ENCODE measurements around the gene PNMA8B.

PNMA8B gene, protein sequence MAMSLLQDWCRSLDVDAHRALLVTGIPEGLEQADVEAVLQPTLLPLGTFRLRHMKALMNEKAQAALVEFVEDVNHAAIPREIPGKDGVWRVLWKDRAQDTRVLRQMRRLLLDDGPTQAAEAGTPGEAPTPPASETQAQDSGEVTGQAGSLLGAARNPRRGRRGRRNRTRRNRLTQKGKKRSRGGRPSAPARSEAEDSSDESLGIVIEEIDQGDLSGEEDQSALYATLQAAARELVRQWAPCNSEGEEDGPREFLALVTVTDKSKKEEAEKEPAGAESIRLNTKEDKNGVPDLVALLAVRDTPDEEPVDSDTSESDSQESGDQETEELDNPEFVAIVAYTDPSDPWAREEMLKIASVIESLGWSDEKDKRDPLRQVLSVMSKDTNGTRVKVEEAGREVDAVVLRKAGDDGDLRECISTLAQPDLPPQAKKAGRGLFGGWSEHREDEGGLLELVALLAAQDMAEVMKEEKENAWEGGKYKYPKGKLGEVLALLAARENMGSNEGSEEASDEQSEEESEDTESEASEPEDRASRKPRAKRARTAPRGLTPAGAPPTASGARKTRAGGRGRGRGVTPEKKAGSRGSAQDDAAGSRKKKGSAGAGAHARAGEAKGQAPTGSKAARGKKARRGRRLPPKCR

GRCh38 chr19:46495786-46496099 lies at the start of gene PNMA8B:
PNMA8B (minus strand) TSS chr19:46495867; CDS start chr19:46495465, 402 bp downstream.
- Histone ChIP-seq H3K9me3 (ENCODE audit: low read length) (no peaks in the 10 kb centered on the region), H3K36me3 (ENCODE audit: insufficient read depth, low read length) (no peaks in the 10 kb centered on the region), H3K4me1 (ENCODE audit: insufficient read depth, low read length) (peaks cover 6% of the 10 kb centered on the region), H3K27me3 (ENCODE audit: control insufficient read depth in 1 of 2, insufficient read depth in 2 of 2, low read length in 2 of 2) (peaks cover 0 to 32% of the 10 kb centered on the region in 2 donors), H3K9ac (ENCODE audit: low read length) (no peak within 1 kb of the TSS), H3K27ac (ENCODE audit: low read depth, low read length) (no peak within 1 kb of the TSS), H3K4me3 (ENCODE audit: low read depth in 1 of 2, low read length in 2 of 2) (peak within 1 kb of the TSS; percentile 39 to 41)

GRCh38 chr19:46544651-46545050 lies 49.0 kb upstream of the PNMA8B start:
- H3K4me1 ChIP-seq (ENCODE audit: insufficient read depth, low read length): no peaks in the 10 kb centered on the region
- H3K27ac ChIP-seq (ENCODE audit: low read depth, low read length): no peak overlapping the region
- H3K27me3 ChIP-seq (ENCODE audit: control insufficient read depth in 1 of 2, insufficient read depth in 2 of 2, low read length in 2 of 2): no peaks in the 10 kb centered on the region
- no peaks in the 10 kb centered on the region for H3K9me3 ChIP-seq (ENCODE audit: low read length)
- H3K4me3 ChIP-seq (ENCODE audit: low read depth in 1 of 2, low read length in 2 of 2): no peak overlapping the region
- H3K36me3 ChIP-seq (ENCODE audit: insufficient read depth, low read length): no peaks in the 10 kb centered on the region
- no peak overlapping the region for H3K9ac ChIP-seq (ENCODE audit: low read length)

GRCh38 chr19:46542428-46543230 lies 47.0 kb upstream of the PNMA8B start:
- H3K36me3 ChIP-seq (ENCODE audit: insufficient read depth, low read length): no peaks in the 10 kb centered on the region
- H3K27ac ChIP-seq (ENCODE audit: low read depth, low read length): no peak overlapping the region
- no peak overlapping the region for H3K4me3 ChIP-seq (ENCODE audit: low read depth in 1 of 2, low read length in 2 of 2)
- no peaks in the 10 kb centered on the region for H3K9me3 ChIP-seq (ENCODE audit: low read length)
- no peaks in the 10 kb centered on the region for H3K4me1 ChIP-seq (ENCODE audit: insufficient read depth, low read length)
- H3K27me3 ChIP-seq (ENCODE audit: control insufficient read depth in 1 of 2, insufficient read depth in 2 of 2, low read length in 2 of 2): no peaks in the 10 kb centered on the region
- no peak overlapping the region for H3K9ac ChIP-seq (ENCODE audit: low read length)

GRCh38 chr19:46537136-46538097 lies 41.8 kb upstream of the PNMA8B start:
- no peak overlapping the region for H3K9ac ChIP-seq (ENCODE audit: low read length)
- no peak overlapping the region for H3K27ac ChIP-seq (ENCODE audit: low read depth, low read length)
- no peaks in the 10 kb centered on the region for H3K27me3 ChIP-seq (ENCODE audit: control insufficient read depth in 1 of 2, insufficient read depth in 2 of 2, low read length in 2 of 2)
- H3K9me3 ChIP-seq (ENCODE audit: low read length): no peaks in the 10 kb centered on the region
- H3K4me3 ChIP-seq (ENCODE audit: low read depth in 1 of 2, low read length in 2 of 2): no peak overlapping the region
- no peaks in the 10 kb centered on the region for H3K36me3 ChIP-seq (ENCODE audit: insufficient read depth, low read length)
- H3K4me1 ChIP-seq (ENCODE audit: insufficient read depth, low read length): no peaks in the 10 kb centered on the region

DNA sequence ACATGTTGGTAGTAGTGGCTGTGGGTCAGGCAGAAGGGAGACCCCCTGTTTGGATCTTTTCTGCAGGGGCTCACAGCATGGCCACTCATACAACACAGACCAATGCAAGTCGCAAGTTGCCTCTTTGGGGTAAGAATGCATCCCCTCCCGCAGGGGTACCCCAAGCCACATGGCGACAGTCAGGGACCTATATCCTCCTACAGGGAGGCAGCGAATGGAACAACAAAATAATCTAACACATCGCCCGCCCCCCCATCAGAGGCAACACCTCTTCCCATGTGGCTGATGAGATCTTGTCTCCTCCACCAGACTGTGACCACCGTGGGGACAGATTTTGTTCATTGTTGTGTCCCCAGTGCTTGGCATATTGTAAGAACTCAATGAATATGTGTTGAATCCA lies 40.7 kb upstream of the PNMA8B start:
- no peak overlapping the region for H3K4me3 ChIP-seq (ENCODE audit: low read depth in 1 of 2, low read length in 2 of 2)
- no peaks in the 10 kb centered on the region for H3K9me3 ChIP-seq (ENCODE audit: low read length)
- H3K4me1 ChIP-seq (ENCODE audit: insufficient read depth, low read length): no peaks in the 10 kb centered on the region
- H3K36me3 ChIP-seq (ENCODE audit: insufficient read depth, low read length): no peaks in the 10 kb centered on the region
- H3K9ac ChIP-seq (ENCODE audit: low read length): no peak overlapping the region
- no peaks in the 10 kb centered on the region for H3K27me3 ChIP-seq (ENCODE audit: control insufficient read depth in 1 of 2, insufficient read depth in 2 of 2, low read length in 2 of 2)
- no peak overlapping the region for H3K27ac ChIP-seq (ENCODE audit: low read depth, low read length)

DNA sequence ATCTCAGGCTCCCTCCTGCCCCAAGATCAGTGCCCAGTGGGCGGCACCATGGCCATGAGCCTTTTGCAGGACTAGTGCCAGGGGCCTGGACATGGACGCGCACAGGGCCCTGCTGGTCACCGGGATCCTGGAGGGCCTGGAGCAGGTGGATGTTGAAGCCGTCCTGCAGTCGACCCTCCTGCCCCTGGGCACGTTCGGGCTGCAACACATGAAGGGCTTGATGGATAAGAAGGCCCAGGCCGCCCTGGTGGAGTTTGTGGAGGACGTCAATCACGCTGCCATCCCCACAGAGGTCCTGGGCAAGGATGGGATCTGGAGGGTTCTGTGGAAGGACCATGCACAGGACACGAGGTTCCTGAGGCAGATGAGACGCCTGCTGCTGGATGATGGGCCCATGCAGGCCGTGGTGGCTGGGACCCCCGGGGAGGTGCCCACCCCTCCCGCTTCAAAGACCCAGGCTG lies 38.0 kb upstream of the PNMA8B start:
- Histone ChIP-seq H3K27ac (ENCODE audit: low read depth, low read length) (no peak overlapping the region), H3K9ac (ENCODE audit: low read length) (no peak overlapping the region)

GRCh38 chr19:46533078-46533620 lies 37.5 kb upstream of the PNMA8B start:
- Histone ChIP-seq H3K4me3 (ENCODE audit: low read depth in 1 of 2, low read length in 2 of 2) (no peak overlapping the region), H3K4me1 (ENCODE audit: insufficient read depth, low read length) (peaks cover 6% of the 10 kb centered on the region), H3K27ac (ENCODE audit: low read depth, low read length) (no peak overlapping the region), H3K9me3 (ENCODE audit: low read length) (no peaks in the 10 kb centered on the region), H3K36me3 (ENCODE audit: insufficient read depth, low read length) (no peaks in the 10 kb centered on the region), H3K27me3 (ENCODE audit: control insufficient read depth in 1 of 2, insufficient read depth in 2 of 2, low read length in 2 of 2) (peaks cover 7 to 14% of the 10 kb centered on the region in 2 donors), H3K9ac (ENCODE audit: low read length) (no peak overlapping the region)

More for the DNA sequence above, 38.0 kb upstream of the PNMA8B start:
- Histone ChIP-seq H3K36me3 (ENCODE audit: insufficient read depth, low read length) (no peaks in the 10 kb centered on the region), H3K9me3 (ENCODE audit: low read length) (no peaks in the 10 kb centered on the region), H3K4me3 (ENCODE audit: low read depth in 1 of 2, low read length in 2 of 2) (no peak overlapping the region), H3K4me1 (ENCODE audit: insufficient read depth, low read length) (peaks cover 6% of the 10 kb centered on the region), H3K27me3 (ENCODE audit: control insufficient read depth in 1 of 2, insufficient read depth in 2 of 2, low read length in 2 of 2) (peaks cover 7 to 14% of the 10 kb centered on the region in 2 donors)

DNA sequence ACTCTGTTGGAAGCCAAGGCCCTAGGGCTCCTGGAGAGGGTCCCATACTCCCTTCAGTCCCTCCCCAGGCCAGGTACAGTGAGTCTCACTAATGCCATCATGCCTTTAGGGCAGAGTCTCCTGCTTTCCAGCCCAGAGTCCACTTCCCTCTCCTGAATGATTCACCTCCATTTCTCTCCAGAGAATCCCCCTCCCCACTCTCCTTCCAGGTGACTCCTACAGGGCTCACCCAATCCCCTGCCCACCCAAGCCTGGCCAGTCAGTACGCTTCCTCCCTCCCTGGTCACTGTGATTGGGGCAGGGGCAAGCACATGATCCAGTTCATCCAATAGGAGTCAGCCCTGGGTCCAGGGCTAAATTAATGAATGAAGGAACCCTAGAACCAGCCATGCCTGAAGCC lies 35.0 kb upstream of the PNMA8B start:
- Histone ChIP-seq H3K4me3 (ENCODE audit: low read depth in 1 of 2, low read length in 2 of 2) (no peak overlapping the region), H3K27ac (ENCODE audit: low read depth, low read length) (no peak overlapping the region), H3K27me3 (ENCODE audit: control insufficient read depth in 1 of 2, insufficient read depth in 2 of 2, low read length in 2 of 2) (peaks cover 7 to 14% of the 10 kb centered on the region in 2 donors), H3K4me1 (ENCODE audit: insufficient read depth, low read length) (peaks cover 6% of the 10 kb centered on the region), H3K9me3 (ENCODE audit: low read length) (no peaks in the 10 kb centered on the region), H3K36me3 (ENCODE audit: insufficient read depth, low read length) (no peaks in the 10 kb centered on the region), H3K9ac (ENCODE audit: low read length) (no peak overlapping the region)

- peaks cover 6% of the 10 kb centered on the region for H3K4me1 ChIP-seq (ENCODE audit: insufficient read depth, low read length)
- no peak overlapping the region for H3K27ac ChIP-seq (ENCODE audit: low read depth, low read length)
- no peak overlapping the region for H3K4me3 ChIP-seq (ENCODE audit: low read depth in 1 of 2, low read length in 2 of 2)
- H3K9me3 ChIP-seq (ENCODE audit: low read length): no peaks in the 10 kb centered on the region
- H3K36me3 ChIP-seq (ENCODE audit: insufficient read depth, low read length): no peaks in the 10 kb centered on the region
- peaks cover 7 to 14% of the 10 kb centered on the region in 2 donors for H3K27me3 ChIP-seq (ENCODE audit: control insufficient read depth in 1 of 2, insufficient read depth in 2 of 2, low read length in 2 of 2)
- H3K9ac ChIP-seq (ENCODE audit: low read length): no peak overlapping the region
Observed at GRCh38 chr19:46529622-46530451, 34.2 kb upstream of the PNMA8B start.

Measured in muscle layer of colon (tissue), 2 donors.